ENCODE measurements around the gene DLK1.

DLK1 gene

GRCh38 chr14:100726550-100727085 lies at the start of gene DLK1:
Gene DLK1, plus strand, starts transcription at chr14:100726892. Its CDS starts 177 bp downstream, at chr14:100727069.
- no peak for DNase-seq
- no peaks in the 10 kb centered on the region for H3K4me1 Mint-ChIP-seq
- CTCF ChIA-PET = no interaction called here
- H3K27ac Mint-ChIP-seq = no peak within 1 kb of the TSS
- H3K27me3 Mint-ChIP-seq = peaks cover 71% of the 10 kb centered on the region
- H3K4me3 Mint-ChIP-seq = no peak within 1 kb of the TSS
- H3K9me3 Mint-ChIP-seq = no peaks in the 10 kb centered on the region
- no peaks in the 10 kb centered on the region for H3K36me3 Mint-ChIP-seq

- DNase-seq = no peak
- no peaks in the 10 kb centered on the region for H3K4me1 Mint-ChIP-seq
- CTCF ChIA-PET = no interaction called here
- no peaks in the 10 kb centered on the region for H3K9me3 Mint-ChIP-seq
- no peaks in the 10 kb centered on the region for H3K36me3 Mint-ChIP-seq
- no peak overlapping the region for H3K4me3 Mint-ChIP-seq
- H3K27ac Mint-ChIP-seq = no peak overlapping the region
- H3K27me3 Mint-ChIP-seq = peaks cover 50% of the 10 kb centered on the region
Measured at GRCh38 chr14:100677152-100677551, 49.5 kb upstream of the DLK1 start.

- Mint-ChIP-seq H3K27me3 (peaks cover 44% of the 10 kb centered on the region), H3K4me3 (no peak overlapping the region), H3K36me3 (no peaks in the 10 kb centered on the region), H3K4me1 (no peaks in the 10 kb centered on the region), H3K9me3 (no peaks in the 10 kb centered on the region), H3K27ac (no peak overlapping the region)
- DNase-seq = no peak
- CTCF ChIA-PET = no interaction called here
Measured at GRCh38 chr14:100677554-100678468, 48.9 kb upstream of the DLK1 start.

GRCh38 chr14:100678469-100678828 lies 48.2 kb upstream of the DLK1 start:
- Mint-ChIP-seq H3K4me3 (no peak overlapping the region), H3K27ac (no peak overlapping the region), H3K4me1 (no peaks in the 10 kb centered on the region), H3K36me3 (no peaks in the 10 kb centered on the region), H3K27me3 (peaks cover 37% of the 10 kb centered on the region), H3K9me3 (no peaks in the 10 kb centered on the region)
- CTCF ChIA-PET = interaction anchor here (1.3 kb wide), 1 partner anchor 16 kb away, joined by 4 read pairs; no protein-coding TSS in a partner anchor
- no peak for DNase-seq

- H3K9me3 Mint-ChIP-seq = no peaks in the 10 kb centered on the region
- no peaks in the 10 kb centered on the region for H3K36me3 Mint-ChIP-seq
- H3K4me1 Mint-ChIP-seq = no peaks in the 10 kb centered on the region
- no peak for DNase-seq
- H3K27ac Mint-ChIP-seq = no peak overlapping the region
- no peak overlapping the region for H3K4me3 Mint-ChIP-seq
- CTCF ChIA-PET = interaction anchor here (1.3 kb wide), 1 partner anchor 16 kb away, joined by 4 read pairs; no protein-coding TSS in a partner anchor
- H3K27me3 Mint-ChIP-seq = peaks cover 30% of the 10 kb centered on the region
Measured at GRCh38 chr14:100679153-100679552, 47.5 kb upstream of the DLK1 start.

GRCh38 chr14:100679707-100680438 lies 46.8 kb upstream of the DLK1 start:
- H3K36me3 Mint-ChIP-seq = no peaks in the 10 kb centered on the region
- H3K9me3 Mint-ChIP-seq = no peaks in the 10 kb centered on the region
- H3K27me3 Mint-ChIP-seq = peaks cover 23% of the 10 kb centered on the region
- H3K27ac Mint-ChIP-seq = no peak overlapping the region
- DNase-seq = no peak
- no peak overlapping the region for H3K4me3 Mint-ChIP-seq
- H3K4me1 Mint-ChIP-seq = no peaks in the 10 kb centered on the region
- CTCF ChIA-PET = interaction anchor here (1.3 kb wide), 1 partner anchor 17 kb away, joined by 4 read pairs; no protein-coding TSS in a partner anchor

GRCh38 chr14:100680439-100681051 lies 46.1 kb upstream of the DLK1 start:
- Mint-ChIP-seq H3K36me3 (no peaks in the 10 kb centered on the region), H3K4me3 (no peak overlapping the region), H3K27ac (no peak overlapping the region), H3K27me3 (peaks cover 17% of the 10 kb centered on the region), H3K9me3 (no peaks in the 10 kb centered on the region), H3K4me1 (no peaks in the 10 kb centered on the region)
- CTCF ChIA-PET = no interaction called here
- no peak for DNase-seq

- H3K4me1 Mint-ChIP-seq = no peaks in the 10 kb centered on the region
- H3K4me3 Mint-ChIP-seq = no peak overlapping the region
- no peaks in the 10 kb centered on the region for H3K36me3 Mint-ChIP-seq
- no peak overlapping the region for H3K27ac Mint-ChIP-seq
- H3K9me3 Mint-ChIP-seq = no peaks in the 10 kb centered on the region
- DNase-seq = no peak
- CTCF ChIA-PET = no interaction called here
- peaks cover 13% of the 10 kb centered on the region for H3K27me3 Mint-ChIP-seq
Measured at GRCh38 chr14:100681111-100681510, 45.6 kb upstream of the DLK1 start.

GRCh38 chr14:100682749-100683148 lies 43.9 kb upstream of the DLK1 start:
- Mint-ChIP-seq H3K4me3 (no peak overlapping the region), H3K36me3 (no peaks in the 10 kb centered on the region), H3K27me3 (peaks cover 9% of the 10 kb centered on the region), H3K27ac (no peak overlapping the region), H3K4me1 (no peaks in the 10 kb centered on the region), H3K9me3 (no peaks in the 10 kb centered on the region)
- CTCF ChIA-PET = no interaction called here
- DNase-seq = no peak

- Mint-ChIP-seq H3K9me3 (no peaks in the 10 kb centered on the region), H3K27me3 (peaks cover 9% of the 10 kb centered on the region), H3K27ac (no peak overlapping the region), H3K4me1 (no peaks in the 10 kb centered on the region), H3K36me3 (no peaks in the 10 kb centered on the region), H3K4me3 (no peak overlapping the region)
- CTCF ChIA-PET = no interaction called here
- no peak for DNase-seq
Measured at GRCh38 chr14:100683578-100683977, 43.1 kb upstream of the DLK1 start.

- Mint-ChIP-seq H3K27me3 (peaks cover 9% of the 10 kb centered on the region), H3K36me3 (no peaks in the 10 kb centered on the region), H3K27ac (no peak overlapping the region), H3K4me1 (no peaks in the 10 kb centered on the region), H3K4me3 (no peak overlapping the region), H3K9me3 (no peaks in the 10 kb centered on the region)
- DNase-seq = no peak
- CTCF ChIA-PET = no interaction called here
Measured at GRCh38 chr14:100684154-100684553, 42.5 kb upstream of the DLK1 start.

GRCh38 chr14:100684961-100685360 lies 41.7 kb upstream of the DLK1 start:
- CTCF ChIA-PET = no interaction called here
- Mint-ChIP-seq H3K36me3 (no peaks in the 10 kb centered on the region), H3K27me3 (peaks cover 5% of the 10 kb centered on the region), H3K4me1 (no peaks in the 10 kb centered on the region), H3K27ac (no peak overlapping the region), H3K4me3 (no peak overlapping the region), H3K9me3 (no peaks in the 10 kb centered on the region)
- no peak for DNase-seq

GRCh38 chr14:100686858-100687257 lies 39.8 kb upstream of the DLK1 start:
- no peaks in the 10 kb centered on the region for H3K27me3 Mint-ChIP-seq
- no peaks in the 10 kb centered on the region for H3K9me3 Mint-ChIP-seq
- H3K4me1 Mint-ChIP-seq = no peaks in the 10 kb centered on the region
- no peak overlapping the region for H3K27ac Mint-ChIP-seq
- H3K4me3 Mint-ChIP-seq = no peak overlapping the region
- H3K36me3 Mint-ChIP-seq = no peaks in the 10 kb centered on the region
- CTCF ChIA-PET = no interaction called here
- DNase-seq = no peak

- DNase-seq = no peak
- CTCF ChIA-PET = no interaction called here
- H3K27me3 Mint-ChIP-seq = no peaks in the 10 kb centered on the region
- H3K27ac Mint-ChIP-seq = no peak overlapping the region
- H3K9me3 Mint-ChIP-seq = no peaks in the 10 kb centered on the region
- no peak overlapping the region for H3K4me3 Mint-ChIP-seq
- no peaks in the 10 kb centered on the region for H3K36me3 Mint-ChIP-seq
- H3K4me1 Mint-ChIP-seq = no peaks in the 10 kb centered on the region
Measured at GRCh38 chr14:100687386-100687785, 39.3 kb upstream of the DLK1 start.
